ENCODE measurements around the gene GPN2.
"Not testable (repeated sequence)": the region's sequence is repeated elsewhere in the genome, so short reads cannot be mapped to it uniquely, and the experiment has no call there.

The GPN2 gene

GRCh38 chr1:26857473-26858060, 32.5 kb downstream of the GPN2 start:
- ATAC-seq = no peak

DNA sequence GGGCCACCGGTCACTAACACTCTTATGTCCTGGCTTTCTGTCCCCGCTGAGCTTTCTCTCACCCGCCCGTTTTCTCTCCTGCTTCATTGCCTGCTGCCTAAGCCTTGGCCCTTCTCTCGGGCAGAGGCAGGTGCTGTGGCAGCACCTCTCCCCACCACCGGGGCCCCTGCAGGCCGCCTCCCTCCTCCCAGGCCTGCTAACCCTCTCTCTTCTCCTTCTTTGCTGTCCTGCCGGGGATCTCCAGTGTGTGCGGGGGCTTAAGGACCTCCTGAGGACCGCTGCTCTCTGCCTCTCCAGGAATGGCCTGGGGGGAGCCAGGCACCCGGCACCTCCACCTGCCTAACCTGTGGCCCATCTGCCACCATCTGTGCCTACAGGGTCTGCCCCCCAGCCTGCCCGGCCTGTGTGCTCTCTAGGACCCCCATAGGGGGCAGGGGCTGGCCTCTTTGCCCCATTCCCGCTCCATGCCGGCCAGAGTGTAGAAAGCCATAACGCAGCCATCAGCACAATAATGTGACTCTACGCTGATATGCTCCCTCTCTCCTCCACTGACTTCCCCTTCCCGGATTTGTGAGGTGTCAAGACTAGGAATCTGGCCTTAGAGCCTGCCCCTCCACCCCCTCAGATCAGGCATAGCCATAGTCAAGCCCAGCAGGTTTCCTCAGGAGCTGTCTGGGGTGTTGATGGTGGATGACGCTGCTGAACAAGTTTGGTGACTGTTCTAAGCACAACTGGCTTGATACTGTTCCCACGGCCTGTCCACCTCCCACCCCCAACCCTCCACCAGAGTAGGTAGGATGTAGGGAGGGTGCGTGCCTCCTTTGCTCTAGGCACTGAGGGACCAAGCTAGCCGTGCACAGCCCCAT, 33.2 kb downstream of the GPN2 start:
- ATAC-seq = no peak

DNA sequence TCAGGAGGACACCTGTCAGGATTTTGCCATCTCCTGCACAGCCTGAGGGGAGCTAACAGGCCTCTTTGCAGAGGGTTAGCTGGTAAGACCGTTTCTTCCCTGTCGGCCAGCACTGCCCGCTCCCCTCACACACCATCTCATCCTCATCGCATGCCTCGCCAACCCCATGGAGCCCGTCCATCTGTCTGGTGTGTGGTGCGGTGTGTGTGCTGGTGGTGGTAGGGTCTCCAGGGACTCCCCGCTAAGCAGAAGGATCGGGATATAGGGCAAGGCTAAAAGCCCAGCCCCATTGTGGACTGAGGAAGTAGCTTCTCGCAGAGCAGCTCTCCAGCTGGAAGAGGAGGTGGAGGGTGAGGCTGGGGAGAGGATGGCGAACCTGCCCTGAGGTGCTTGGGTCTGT, 33.9 kb downstream of the GPN2 start:
- ATAC-seq = no peak

GRCh38 chr1:26855636-26856035, 34.4 kb downstream of the GPN2 start:
- no peak for ATAC-seq

DNA sequence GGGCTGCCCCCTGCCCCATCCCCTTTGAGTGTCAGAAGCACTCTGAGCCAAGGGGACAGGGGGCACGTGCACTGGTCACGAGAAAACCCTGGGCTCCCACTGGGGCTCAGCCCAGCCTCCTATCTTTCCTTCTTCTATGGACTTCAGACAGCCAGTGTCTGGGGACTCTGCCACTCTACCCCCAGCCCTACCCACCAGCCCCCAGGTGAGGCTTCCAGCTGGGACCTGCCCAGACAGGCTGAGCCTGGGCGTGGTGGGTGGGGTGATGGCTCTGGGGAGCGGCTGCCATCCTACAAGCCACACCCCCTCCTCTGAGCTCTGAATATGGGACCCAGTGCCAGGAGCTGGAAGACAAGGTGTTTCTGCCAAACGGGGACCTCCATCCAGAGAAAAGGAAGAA, 35.2 kb downstream of the GPN2 start:
- no peak for ATAC-seq

- ATAC-seq = no peak
These were observed 36.5 kb downstream of the GPN2 start for GRCh38 chr1:26853600-26853999.

DNA sequence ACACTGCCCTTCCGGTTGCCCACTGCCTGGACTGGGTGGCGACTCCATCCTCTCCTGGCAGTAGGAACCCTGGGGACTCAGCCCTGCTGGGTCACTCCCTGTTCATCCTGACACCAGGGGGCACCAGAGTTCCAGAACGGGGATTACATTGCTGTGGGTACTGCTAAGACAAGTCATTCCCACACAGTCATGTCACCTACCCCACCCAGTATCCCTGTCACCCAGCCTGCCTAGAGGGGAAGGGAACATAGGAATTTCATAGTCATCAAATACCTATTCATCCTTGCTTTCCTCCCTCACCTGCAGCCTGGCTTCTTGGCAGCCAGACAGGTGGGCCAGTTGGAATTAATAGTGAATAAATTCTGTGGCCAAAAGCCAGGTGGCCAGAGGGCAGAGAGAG, 36.9 kb downstream of the GPN2 start:
- peak; percentile 87 to 93 for ATAC-seq

DNA sequence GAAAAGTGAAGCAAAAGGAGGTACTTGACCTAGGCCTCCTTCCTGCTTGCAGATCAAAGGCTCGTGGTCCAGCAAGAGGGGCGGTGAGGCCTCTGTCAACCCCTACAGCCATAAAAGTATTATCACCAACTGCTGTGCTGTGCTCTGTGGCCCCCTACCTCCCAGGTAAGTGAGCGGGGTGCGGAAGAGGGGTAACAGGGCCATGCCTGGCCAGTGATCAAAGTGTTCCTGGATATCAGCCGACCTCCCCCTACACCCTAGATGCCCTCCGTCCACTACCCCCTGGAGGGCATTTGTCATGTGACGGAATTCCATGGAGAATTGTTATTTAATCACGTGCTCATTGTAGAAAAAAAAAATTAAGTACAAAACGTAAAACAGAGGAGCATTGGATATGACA, 37.4 kb downstream of the GPN2 start:
- ATAC-seq = no peak

GRCh38 chr1:26851106-26851684, 38.9 kb downstream of the GPN2 start:
- no peak for ATAC-seq

- no peak for ATAC-seq
These were observed 40.9 kb downstream of the GPN2 start for GRCh38 chr1:26848941-26849774.

DNA sequence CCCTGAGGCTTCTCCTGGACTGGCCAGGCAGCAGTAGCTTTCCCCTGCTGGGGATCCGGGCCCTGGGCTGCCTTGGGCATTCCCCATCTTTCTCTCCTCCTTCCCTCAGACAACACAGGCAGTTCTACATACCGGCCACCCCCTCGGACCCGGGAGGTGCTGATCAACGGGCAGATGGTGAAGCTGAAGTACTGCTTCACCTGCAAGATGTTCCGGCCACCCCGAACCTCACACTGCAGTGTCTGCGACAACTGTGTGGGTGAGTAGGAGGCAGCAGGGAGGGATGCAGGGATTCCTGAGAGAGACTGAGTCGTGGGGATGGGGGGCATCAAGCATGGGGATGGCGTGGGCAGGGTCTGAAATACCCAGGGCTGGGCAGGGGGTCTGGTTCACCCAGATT, 41.6 kb downstream of the GPN2 start:
- ATAC-seq = no peak

DNA sequence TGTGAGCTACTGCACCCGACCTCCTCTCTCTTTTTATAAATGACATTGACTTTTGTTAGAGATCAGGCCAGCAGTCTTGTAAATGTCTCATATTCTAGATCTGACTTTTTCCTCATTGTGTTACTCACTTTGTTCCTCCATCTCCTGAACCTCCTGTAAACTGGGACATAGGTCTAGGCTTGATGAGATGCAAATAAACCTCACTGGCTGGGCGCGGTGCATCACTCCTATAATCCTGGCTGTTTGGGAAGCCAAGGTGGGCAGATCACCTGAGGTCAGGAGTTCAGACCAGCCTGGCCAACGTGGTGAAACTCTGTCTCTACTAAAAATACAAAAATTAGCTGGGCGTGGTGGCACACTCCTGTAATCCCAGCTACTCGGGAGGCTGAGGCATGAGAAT, 42.3 kb downstream of the GPN2 start:
- not testable (repeated sequence) for ATAC-seq

DNA sequence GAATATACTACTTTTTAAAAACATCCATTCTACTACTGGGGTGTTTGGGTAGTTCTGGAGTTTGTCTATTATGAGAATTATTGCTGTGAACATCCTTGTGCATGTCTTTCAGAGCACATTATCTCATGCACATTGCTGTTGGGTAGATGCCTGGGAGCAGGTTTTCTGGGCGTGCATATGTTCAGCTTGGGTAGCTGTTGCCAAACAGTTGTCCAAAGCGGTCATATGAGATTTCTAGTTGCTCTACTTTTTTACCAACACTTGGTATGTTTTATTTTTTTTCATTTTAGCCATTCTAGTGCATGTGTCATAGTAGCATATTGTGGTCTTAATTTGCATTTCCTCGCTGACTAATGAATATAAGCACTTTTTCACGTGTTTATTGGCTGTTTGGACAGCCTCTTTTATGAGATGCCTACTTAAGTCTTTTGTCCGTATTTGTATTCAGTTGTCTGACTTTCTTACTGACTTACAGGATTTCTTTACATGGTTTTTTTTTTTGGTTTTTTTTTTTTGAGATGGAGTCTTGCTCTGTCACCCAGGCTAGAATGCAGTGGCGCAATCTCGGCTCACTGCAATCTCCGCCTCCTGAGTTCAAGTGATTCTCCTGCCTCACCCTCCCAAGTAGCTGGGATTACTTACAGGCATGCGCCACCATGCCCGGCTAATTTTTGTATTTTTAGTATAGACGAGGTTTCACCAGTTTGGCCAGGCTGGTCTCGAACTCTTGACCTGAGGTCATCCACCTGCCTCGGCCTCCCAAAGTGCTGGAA, 45.5 kb downstream of the GPN2 start:
- ATAC-seq = peak; percentile 46 to 73

GRCh38 chr1:26839779-26840178, 50.3 kb downstream of the GPN2 start:
- ATAC-seq = no peak

DNA sequence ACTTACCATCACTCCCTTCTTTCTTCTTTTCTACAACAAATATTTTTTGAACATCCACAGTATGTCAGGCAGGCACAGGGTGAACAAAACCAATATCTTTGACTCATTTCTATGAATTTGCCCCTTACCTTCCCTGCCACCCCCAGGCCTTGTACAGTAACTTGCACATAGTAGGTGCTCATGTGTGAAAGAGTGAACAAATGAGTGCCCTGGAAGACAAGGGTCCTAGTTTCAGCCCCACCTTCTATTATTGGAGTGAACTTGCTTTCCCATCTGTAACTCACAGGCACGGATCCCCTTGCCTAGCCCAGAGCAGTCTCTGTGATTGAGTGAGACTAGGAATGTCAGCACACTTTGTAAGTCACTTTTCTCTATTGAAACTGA, 50.8 kb downstream of the GPN2 start:
- ATAC-seq = peak in 1 of 2 donors; percentile 2

- peak; percentile 98 to 99 for ATAC-seq
These were observed 51.4 kb downstream of the GPN2 start for GRCh38 chr1:26838474-26839338.

DNA sequence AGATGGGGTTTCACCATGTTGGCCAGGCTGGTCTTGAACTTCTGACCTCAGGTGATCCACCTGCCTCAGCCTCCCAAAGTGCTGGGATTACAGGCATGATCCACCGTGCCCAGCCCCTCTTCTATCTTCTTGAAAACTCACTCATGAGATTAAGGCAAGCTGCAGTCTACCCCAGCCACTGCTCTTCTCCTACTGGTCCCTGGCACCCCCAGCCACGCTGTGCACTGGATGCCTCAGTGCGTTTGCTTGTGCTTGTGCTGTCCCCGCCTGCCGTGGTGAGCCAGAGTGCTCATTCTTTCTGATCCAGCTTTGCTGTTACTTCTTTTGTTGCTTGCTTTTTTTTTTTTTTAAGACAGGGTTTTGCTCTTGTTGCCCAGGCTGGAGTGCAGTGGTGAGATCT, 52.4 kb downstream of the GPN2 start:
- ATAC-seq = not testable (repeated sequence)

GRCh38 chr1:26833432-26834405, 56.4 kb downstream of the GPN2 start:
- peak; percentile 96 for ATAC-seq

DNA sequence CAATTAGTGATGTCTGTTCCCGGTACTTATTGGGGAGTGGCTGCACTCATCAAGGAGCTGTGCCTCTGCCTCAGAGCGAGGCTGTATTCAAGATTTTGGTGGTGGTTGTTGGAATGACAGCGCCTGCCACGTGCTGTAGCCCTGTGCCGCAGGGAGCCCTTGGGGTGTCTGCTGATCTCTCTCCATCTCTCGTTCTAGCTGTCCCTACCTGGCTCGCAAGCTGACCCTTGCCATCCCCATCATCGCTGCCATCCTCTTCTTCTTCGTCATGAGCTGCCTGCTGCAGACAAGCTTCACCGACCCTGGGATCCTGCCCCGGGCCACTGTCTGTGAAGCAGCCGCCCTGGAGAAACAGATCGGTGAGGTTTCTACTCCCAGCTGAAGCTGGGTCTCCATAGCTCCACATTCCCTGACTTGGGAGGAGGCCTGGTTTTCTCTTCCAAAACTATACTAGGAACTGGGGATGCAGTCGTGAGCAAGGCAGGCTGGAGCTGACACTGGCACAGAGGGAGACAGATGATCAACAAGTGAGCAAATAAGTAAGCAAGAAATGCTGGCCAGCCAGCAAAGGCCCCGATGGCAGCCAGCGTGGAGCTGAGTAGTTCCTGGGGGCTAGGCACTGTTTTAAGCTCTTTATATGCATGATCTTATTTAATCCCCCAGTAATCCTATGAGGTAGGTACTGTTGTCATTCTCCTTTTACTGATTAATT, 57.7 kb downstream of the GPN2 start:
- no peak for ATAC-seq
